ENCODE data around the gene KIAA0825.

Gene KIAA0825

GRCh38 chr5:94457788-94458187 lies 160.6 kb downstream of the KIAA0825 start:
- DNase-seq (ENCODE audit: low read depth in 2 of 3, low spot score in 2 of 3): no peak

- DNase-seq (ENCODE audit: low read depth in 2 of 3, low spot score in 2 of 3): no peak
Measured at GRCh38 chr5:94445726-94446125, 172.7 kb downstream of the KIAA0825 start.

GRCh38 chr5:94442991-94443390 lies 175.4 kb downstream of the KIAA0825 start:
- DNase-seq (ENCODE audit: low read depth in 2 of 3, low spot score in 2 of 3): no peak

GRCh38 chr5:94442076-94442475 lies 176.3 kb downstream of the KIAA0825 start:
- no peak for DNase-seq (ENCODE audit: low read depth in 2 of 3, low spot score in 2 of 3)

GRCh38 chr5:94440015-94440414 lies 178.4 kb downstream of the KIAA0825 start:
- DNase-seq (ENCODE audit: low read depth in 2 of 3, low spot score in 2 of 3): no peak

- no peak for DNase-seq (ENCODE audit: low read depth in 2 of 3, low spot score in 2 of 3)
Measured at GRCh38 chr5:94433397-94434163, 184.8 kb downstream of the KIAA0825 start.

- no peak for DNase-seq (ENCODE audit: low read depth in 2 of 3, low spot score in 2 of 3)
Measured at GRCh38 chr5:94432499-94432898, 185.9 kb downstream of the KIAA0825 start.

- no peak for DNase-seq (ENCODE audit: low read depth in 2 of 3, low spot score in 2 of 3)
Measured at GRCh38 chr5:94431696-94432095, 186.7 kb downstream of the KIAA0825 start.

GRCh38 chr5:94429566-94429965 lies 188.8 kb downstream of the KIAA0825 start:
- no peak for DNase-seq (ENCODE audit: low read depth in 2 of 3, low spot score in 2 of 3)

GRCh38 chr5:94425396-94425795 lies 193.0 kb downstream of the KIAA0825 start:
- DNase-seq (ENCODE audit: low read depth in 2 of 3, low spot score in 2 of 3): no peak

GRCh38 chr5:94423411-94423810 lies 195.0 kb downstream of the KIAA0825 start:
- DNase-seq (ENCODE audit: low read depth in 2 of 3, low spot score in 2 of 3): no peak

- no peak for DNase-seq (ENCODE audit: low read depth in 2 of 3, low spot score in 2 of 3)
Measured at GRCh38 chr5:94422812-94423211, 195.6 kb downstream of the KIAA0825 start.

GRCh38 chr5:94420885-94421284 lies 197.5 kb downstream of the KIAA0825 start:
- DNase-seq (ENCODE audit: low read depth in 2 of 3, low spot score in 2 of 3): no peak

- no peak for DNase-seq (ENCODE audit: low read depth in 2 of 3, low spot score in 2 of 3)
Measured at GRCh38 chr5:94415798-94416197, 202.6 kb downstream of the KIAA0825 start.

GRCh38 chr5:94409440-94409839 lies 209.0 kb downstream of the KIAA0825 start:
- DNase-seq (ENCODE audit: low read depth in 2 of 3, low spot score in 2 of 3): no peak

- no peak for DNase-seq (ENCODE audit: low read depth in 2 of 3, low spot score in 2 of 3)
Measured at GRCh38 chr5:94407023-94407422, 211.4 kb downstream of the KIAA0825 start.

GRCh38 chr5:94403483-94403882 lies 214.9 kb downstream of the KIAA0825 start:
- no peak for DNase-seq (ENCODE audit: low read depth in 2 of 3, low spot score in 2 of 3)

- DNase-seq (ENCODE audit: low read depth in 2 of 3, low spot score in 2 of 3): no peak
Measured at GRCh38 chr5:94402096-94402495, 216.3 kb downstream of the KIAA0825 start.

- no peak for DNase-seq (ENCODE audit: low read depth in 2 of 3, low spot score in 2 of 3)
Measured at GRCh38 chr5:94397508-94397907, 220.9 kb downstream of the KIAA0825 start.

GRCh38 chr5:94396687-94397086 lies 221.7 kb downstream of the KIAA0825 start:
- no peak for DNase-seq (ENCODE audit: low read depth in 2 of 3, low spot score in 2 of 3)

- DNase-seq (ENCODE audit: low read depth in 2 of 3, low spot score in 2 of 3): no peak
Measured at GRCh38 chr5:94395468-94395867, 222.9 kb downstream of the KIAA0825 start.

- DNase-seq (ENCODE audit: low read depth in 2 of 3, low spot score in 2 of 3): no peak
Measured at GRCh38 chr5:94391996-94392395, 226.4 kb downstream of the KIAA0825 start.

GRCh38 chr5:94389515-94389899 lies 228.9 kb downstream of the KIAA0825 start:
- no peak for DNase-seq (ENCODE audit: low read depth in 2 of 3, low spot score in 2 of 3)
